Gastroesophageal sphincter (tissue), 4 donors: ENCODE measurements around the gene SUPT3H. TPM values are rescaled to one million over a fixed set of nuclear protein-coding genes. Genes with fewer than 3 reads are reported as not detected.

Experiments
- ATAC-seq: fragments of 150-250 bp; one replicate; pipeline ENCODE4 v1.9.1; 2016; ENCODE audit warnings: mild to moderate bottlenecking, moderate library complexity
- H3K27ac ChIP-seq, 4 donors: fragments of 200-600 bp; sonication (generic) in 3 of 4; 1 replicate in 3 of 4; 2 replicates in 1 of 4; pipeline ENCODE4 v1.5.1; 2016 to 2019
- H3K27me3 ChIP-seq: fragments of 200-600 bp; sonication (generic); one replicate; pipeline ENCODE4 v1.5.1; 2019
- H3K36me3 ChIP-seq, 2 donors: fragments of 200-600 bp; sonication (generic); one replicate each; pipeline ENCODE4 v1.5.1; 2019; ENCODE audit warnings: control low read depth in 1 of 2
- H3K4me1 ChIP-seq, 3 donors: fragments of 200-600 bp; sonication (generic); 1 replicate in 2 of 3; 2 replicates in 1 of 3; pipeline ENCODE4 v1.5.1; 2016 to 2019; ENCODE audit warnings: control low read depth in 2 of 3
- H3K4me3 ChIP-seq, 2 donors: fragments of 200-600 bp; sonication (generic); one replicate each; pipeline ENCODE4 v1.5.1; 2019; ENCODE audit warnings: mild to moderate bottlenecking in 1 of 2, moderate library complexity in 1 of 2
- H3K9me3 ChIP-seq, 3 donors: fragments of 200-600 bp; sonication (generic); one replicate each; pipeline ENCODE4 v1.5.1; 2017 to 2019; ENCODE audit warnings: control low read depth in 2 of 3
- EP300 ChIP-seq: sonication (generic); formaldehyde crosslinking; IDR thresholded peaks from one replicate; pipeline ENCODE4 v1.6.1; 2017; ENCODE audit warnings: antibody characterized with exemption, mild to moderate bottlenecking
- POLR2A ChIP-seq, 2 donors: fragments of 450-650 bp; IDR thresholded peaks; one replicate each; pipeline ENCODE4 v1.6.1; 2017; ENCODE audit warnings: antibody characterized with exemption in 2 of 2, mild to moderate bottlenecking in 2 of 2, moderate library complexity in 1 of 2
- POLR2AphosphoS5 ChIP-seq: sonication (generic); formaldehyde crosslinking; IDR thresholded peaks from one replicate; pipeline ENCODE4 v1.6.1; 2017; ENCODE audit warnings: antibody characterized with exemption
- WGBS, 2 donors: methylation state at CpG; one replicate each; pipeline ENCODE4 v1.1.5; 2018; ENCODE audit warnings: low coverage in 1 of 2; 5-methylcytosine and 5-hydroxymethylcytosine counted together
- total RNA-seq, 4 donors: library from RNA; depleted of rRNA; stranded (reverse); fragments of >200 nt; gene quantifications; one replicate each; pipeline ENCODE4 v1.1.0, GENCODE V29; 2016
- TF ChIP-seq, protein P1 (sequence below), 4 experiments: fragments of 200-600 bp in 2 of 4; fragments of 450-650 bp in 2 of 4; sonication (generic) in 1 of 4; IDR thresholded peaks; one replicate each; pipeline ENCODE4 v1.5.1; 2017 to 2019; ENCODE audit warnings: antibody characterized with exemption in 4 of 4, mild to moderate bottlenecking in 2 of 4, moderate library complexity in 2 of 4

The SUPT3H gene
- total RNA-seq, 4 donors from 2014 or later: 3.6 to 13.1 (median 7.6) TPM

DNA sequence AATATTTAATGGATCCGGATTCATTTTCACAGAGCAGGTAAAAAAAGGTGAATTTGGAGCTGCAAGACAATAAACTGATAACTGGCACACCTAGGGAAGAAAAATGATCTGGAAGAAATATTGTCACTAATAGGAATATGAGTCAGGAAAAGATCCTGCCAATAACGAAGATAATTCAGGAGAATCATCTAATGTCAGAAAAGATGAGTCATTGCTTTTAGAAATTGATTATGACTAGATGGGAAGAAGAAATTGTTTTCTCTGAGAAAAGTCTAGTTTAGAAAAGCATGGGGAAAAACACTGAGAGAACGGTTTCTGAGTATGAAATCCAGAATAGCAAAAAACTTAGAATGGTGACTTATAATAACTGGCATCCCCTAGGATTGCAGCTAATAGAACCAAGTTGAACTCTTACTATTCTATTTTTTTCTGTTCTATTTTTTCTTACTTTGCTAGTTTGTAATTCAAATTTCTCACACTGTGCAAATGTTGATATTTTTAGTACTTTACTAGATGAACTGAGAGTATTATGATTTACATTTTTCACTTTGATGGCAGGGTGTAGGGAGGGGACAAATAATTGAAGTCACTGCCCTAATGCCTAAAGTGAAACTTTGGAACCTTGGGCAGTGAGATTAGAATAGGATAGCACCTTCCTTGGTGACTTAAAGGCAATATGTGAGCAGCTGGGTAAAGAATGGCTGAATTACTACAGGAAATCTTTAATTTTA, 38.2 kb upstream of the SUPT3H start:
- TF ChIP-seq, protein P1, sequence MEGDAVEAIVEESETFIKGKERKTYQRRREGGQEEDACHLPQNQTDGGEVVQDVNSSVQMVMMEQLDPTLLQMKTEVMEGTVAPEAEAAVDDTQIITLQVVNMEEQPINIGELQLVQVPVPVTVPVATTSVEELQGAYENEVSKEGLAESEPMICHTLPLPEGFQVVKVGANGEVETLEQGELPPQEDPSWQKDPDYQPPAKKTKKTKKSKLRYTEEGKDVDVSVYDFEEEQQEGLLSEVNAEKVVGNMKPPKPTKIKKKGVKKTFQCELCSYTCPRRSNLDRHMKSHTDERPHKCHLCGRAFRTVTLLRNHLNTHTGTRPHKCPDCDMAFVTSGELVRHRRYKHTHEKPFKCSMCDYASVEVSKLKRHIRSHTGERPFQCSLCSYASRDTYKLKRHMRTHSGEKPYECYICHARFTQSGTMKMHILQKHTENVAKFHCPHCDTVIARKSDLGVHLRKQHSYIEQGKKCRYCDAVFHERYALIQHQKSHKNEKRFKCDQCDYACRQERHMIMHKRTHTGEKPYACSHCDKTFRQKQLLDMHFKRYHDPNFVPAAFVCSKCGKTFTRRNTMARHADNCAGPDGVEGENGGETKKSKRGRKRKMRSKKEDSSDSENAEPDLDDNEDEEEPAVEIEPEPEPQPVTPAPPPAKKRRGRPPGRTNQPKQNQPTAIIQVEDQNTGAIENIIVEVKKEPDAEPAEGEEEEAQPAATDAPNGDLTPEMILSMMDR (IDR thresholded peaks at IDR 0.05): no peak
- TF ChIP-seq POLR2AphosphoS5 (no peak), EP300 (no peak), POLR2A (IDR thresholded peaks at IDR 0.05) (no peak)
- H3K4me3 ChIP-seq: no peak overlapping the region
- H3K27ac ChIP-seq: no peak overlapping the region
- H3K27me3 ChIP-seq: peaks cover 81% of the 10 kb centered on the region
- ATAC-seq: no peak
- H3K36me3 ChIP-seq: no peaks in the 10 kb centered on the region
- 64 to 67% methylated on average over 2 to 3 of the region's 3 CpGs for WGBS, 2 donors
- peaks cover 0 to 18% (median 6%) of the 10 kb centered on the region in 3 donors for H3K4me1 ChIP-seq
- H3K9me3 ChIP-seq: no peaks in the 10 kb centered on the region

- ATAC-seq: no peak
- H3K36me3 ChIP-seq: no peaks in the 10 kb centered on the region
- no peak overlapping the region for H3K27ac ChIP-seq
- H3K27me3 ChIP-seq: peaks cover 75% of the 10 kb centered on the region
- no peak overlapping the region for H3K4me3 ChIP-seq
- WGBS, 2 donors: 0 to 20% methylated on average over 1 of the region's 2 CpGs
- H3K4me1 ChIP-seq: peaks cover 0 to 12% (median 6%) of the 10 kb centered on the region in 3 donors
- H3K9me3 ChIP-seq: no peaks in the 10 kb centered on the region
- no peak for TF ChIP-seq POLR2A (IDR thresholded peaks at IDR 0.05)
- no peak for TF ChIP-seq POLR2AphosphoS5
- no peak for TF ChIP-seq EP300
- TF ChIP-seq, protein P1 (IDR thresholded peaks at IDR 0.05): no peak
Measured at GRCh38 chr6:45415315-45415714, 37.6 kb upstream of the SUPT3H start.

DNA sequence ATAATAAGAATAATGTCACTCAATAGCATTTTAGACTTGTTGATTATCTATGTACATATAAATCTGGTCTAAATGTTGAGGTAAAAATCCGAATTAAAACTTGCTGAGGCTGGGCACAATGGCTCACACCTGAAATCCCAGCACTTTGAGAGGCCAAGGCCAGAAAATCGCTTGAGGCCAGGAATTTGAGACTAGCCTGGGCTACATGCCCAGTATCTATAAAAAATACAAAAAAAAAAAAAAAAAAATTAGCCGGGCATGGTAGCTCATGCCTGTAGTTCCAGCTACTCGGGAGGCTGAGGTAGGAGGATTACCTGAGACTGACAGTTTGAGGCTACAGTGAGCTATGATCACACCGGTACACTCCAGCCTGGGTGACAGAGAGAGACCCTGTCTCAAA, 34.2 kb upstream of the SUPT3H start:
- Histone ChIP-seq H3K4me1 (no peaks in the 10 kb centered on the region), H3K9me3 (no peaks in the 10 kb centered on the region), H3K27ac (no peak overlapping the region), H3K36me3 (no peaks in the 10 kb centered on the region), H3K27me3 (peaks cover 42% of the 10 kb centered on the region), H3K4me3 (no peak overlapping the region)
- no peak for ATAC-seq
- WGBS, 2 donors: 84 to 90% methylated on average over 3 to 5 of the region's 5 CpGs
- no peak for TF ChIP-seq EP300
- TF ChIP-seq, protein P1 (IDR thresholded peaks at IDR 0.05): no peak
- TF ChIP-seq POLR2A (IDR thresholded peaks at IDR 0.05): no peak
- TF ChIP-seq POLR2AphosphoS5: no peak

- H3K36me3 ChIP-seq: no peaks in the 10 kb centered on the region
- no peak overlapping the region for H3K4me3 ChIP-seq
- no peaks in the 10 kb centered on the region for H3K9me3 ChIP-seq
- H3K27me3 ChIP-seq: peaks cover 20% of the 10 kb centered on the region
- no peak for ATAC-seq
- TF ChIP-seq POLR2A (IDR thresholded peaks at IDR 0.05): no peak
- no peak for TF ChIP-seq POLR2AphosphoS5
- TF ChIP-seq, protein P1 (IDR thresholded peaks at IDR 0.05): no peak
- no peak for TF ChIP-seq EP300
- WGBS, 2 donors: 65 to 66% methylated on average over 2 of the region's 2 CpGs
- no peak overlapping the region for H3K27ac ChIP-seq
- no peaks in the 10 kb centered on the region for H3K4me1 ChIP-seq
Measured at GRCh38 chr6:45400021-45400420, 22.3 kb upstream of the SUPT3H start.
